GM21528 (cell line): ENCODE measurements around the gene TNIP3.

Experiments used
- ATAC-seq: cut with Tn5 transposase; IDR thresholded peaks from one replicate; pipeline ENCODE4 v1.9.1; 2021; ENCODE audit warnings: mild to moderate bottlenecking, moderate library complexity; ENCODE audit not compliant: unreplicated experiment, low FRiP score

Gene TNIP3

DNA sequence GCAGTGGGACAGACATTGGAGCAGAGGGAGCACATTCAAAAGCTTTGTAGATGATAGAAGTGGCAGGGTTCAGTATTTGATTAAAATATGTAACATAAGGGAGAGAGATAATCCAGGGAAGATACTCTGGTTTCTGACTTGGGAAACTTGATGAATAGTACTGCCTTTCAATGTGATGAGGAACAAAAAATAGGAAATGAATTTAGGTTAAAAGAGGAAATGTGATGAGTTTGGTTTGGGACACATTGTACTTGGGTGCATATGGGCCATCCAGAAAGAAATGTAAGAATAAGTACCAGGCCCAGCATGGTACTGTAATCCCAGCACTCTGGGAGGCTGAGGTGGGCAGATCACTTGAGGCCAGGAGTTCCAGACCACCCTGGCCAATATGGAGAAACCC lies 70.9 kb downstream of the TNIP3 start:
- no peak for ATAC-seq

DNA sequence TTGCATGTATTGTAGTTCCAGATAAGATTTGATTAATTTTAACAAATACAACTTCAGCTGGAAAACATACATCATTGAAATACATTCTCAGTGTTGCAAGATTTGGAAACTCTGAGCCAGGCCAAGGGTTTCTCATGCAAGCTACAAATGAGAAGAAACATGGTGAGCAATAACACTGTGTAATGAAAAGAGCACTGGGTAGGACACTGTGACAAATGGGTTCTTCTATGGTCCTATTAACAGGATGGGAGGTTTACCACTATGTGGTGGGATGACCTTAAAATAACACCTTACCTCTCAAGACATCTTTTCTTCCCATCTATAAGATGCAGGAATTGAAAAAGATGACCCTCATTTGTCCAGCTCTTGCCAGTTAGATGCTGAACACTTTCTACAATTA lies 72.2 kb downstream of the TNIP3 start:
- no peak for ATAC-seq

DNA sequence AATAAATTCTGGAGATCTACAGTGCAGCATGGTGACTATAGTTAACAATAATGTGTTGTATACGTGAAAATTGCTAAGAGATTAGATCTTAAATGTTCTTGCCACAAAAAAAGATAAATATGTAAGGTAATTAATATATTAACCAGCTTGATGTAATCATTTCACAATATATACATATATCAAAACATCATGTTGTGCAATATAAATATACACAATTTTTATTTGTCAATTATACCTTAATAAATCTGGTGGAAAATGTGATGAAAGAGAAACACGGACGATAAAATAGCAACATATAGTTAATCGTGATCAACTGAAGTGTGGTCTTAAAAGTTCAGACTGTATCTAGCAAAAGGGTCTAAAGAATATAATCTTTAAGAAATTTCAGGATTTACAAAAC lies 75.3 kb downstream of the TNIP3 start:
- ATAC-seq: no peak
